HG03521 (cell line): ENCODE measurements around the gene CIAPIN1.
"Not testable (repeated sequence)": the region's sequence is repeated elsewhere in the genome, so short reads cannot be mapped to it uniquely, and the experiment has no call there.

Experiments
- ATAC-seq: cut with Tn5 transposase; IDR thresholded peaks from one replicate; pipeline ENCODE4 v1.9.1; 2021; ENCODE audit warnings: mild to moderate bottlenecking, moderate library complexity; ENCODE audit not compliant: unreplicated experiment

The CIAPIN1 gene

GRCh38 chr16:57407521-57408353 is 39.4 kb downstream of the CIAPIN1 start:
- ATAC-seq = no peak

GRCh38 chr16:57406881-57407280 is 40.3 kb downstream of the CIAPIN1 start:
- no peak for ATAC-seq

GRCh38 chr16:57405097-57405496 is 42.1 kb downstream of the CIAPIN1 start:
- ATAC-seq = no peak

- no peak for ATAC-seq
These were observed 43.0 kb downstream of the CIAPIN1 start, which contains the start of gene CCL17 for GRCh38 chr16:57403965-57404817. TSS of gene CCL17 (plus strand) at chr16:57404767. CDS start at chr16:57413933, 9,166 bp downstream.

GRCh38 chr16:57401943-57402640 is 45.1 kb downstream of the CIAPIN1 start:
- ATAC-seq = no peak

GRCh38 chr16:57397493-57397892 is 49.7 kb downstream of the CIAPIN1 start:
- ATAC-seq = not testable (repeated sequence)

- no peak for ATAC-seq
These were observed 50.4 kb downstream of the CIAPIN1 start for GRCh38 chr16:57396786-57397185.

- no peak for ATAC-seq
These were observed 52.2 kb downstream of the CIAPIN1 start for GRCh38 chr16:57395026-57395425.

GRCh38 chr16:57394444-57394843 is 52.7 kb downstream of the CIAPIN1 start:
- no peak for ATAC-seq

- ATAC-seq = no peak
These were observed 54.5 kb downstream of the CIAPIN1 start for GRCh38 chr16:57392694-57393093.

- ATAC-seq = no peak
These were observed 55.5 kb downstream of the CIAPIN1 start for GRCh38 chr16:57391708-57392107.

GRCh38 chr16:57391300-57391699 is 55.9 kb downstream of the CIAPIN1 start:
- no peak for ATAC-seq

GRCh38 chr16:57390636-57391295 is 56.4 kb downstream of the CIAPIN1 start:
- no peak for ATAC-seq

GRCh38 chr16:57389087-57389468 is 58.1 kb downstream of the CIAPIN1 start:
- ATAC-seq = no peak

- ATAC-seq = no peak
These were observed 58.7 kb downstream of the CIAPIN1 start for GRCh38 chr16:57388359-57389086.

- no peak for ATAC-seq
These were observed 59.4 kb downstream of the CIAPIN1 start for GRCh38 chr16:57387598-57388354.

GRCh38 chr16:57386381-57386951 is 60.7 kb downstream of the CIAPIN1 start:
- no peak for ATAC-seq

GRCh38 chr16:57385083-57385482 is 62.1 kb downstream of the CIAPIN1 start:
- ATAC-seq = no peak
